Fibroblast of villous mesenchyme (primary cell): ENCODE measurements around the gene SLC1A7. TPM values are rescaled to one million over a fixed set of nuclear protein-coding genes. Genes with fewer than 3 reads are reported as not detected.

Experiments used
- DNase-seq: peaks from one replicate; pipeline ENCODE4 v3.0.0-alpha.2; 2010; ENCODE audit warnings: low read depth
- H3K4me3 ChIP-seq: 2 replicates; pipeline ENCODE4 v1.5.1; 2011; ENCODE audit warnings: low read depth, mild to moderate bottlenecking, low read length
- CTCF ChIP-seq: IDR thresholded peaks from 2 replicates; pipeline ENCODE4 v1.5.1; 2012; ENCODE audit warnings: low read depth, mild to moderate bottlenecking, low read length; ENCODE audit not compliant: insufficient read depth
- total RNA-seq: library from RNA; depleted of rRNA; stranded (reverse); fragments of >200 nt; gene quantifications from 2 replicates; pipeline ENCODE4 v1.2.3, GENCODE V29; 2012

SLC1A7 gene
- total RNA-seq, 1 donor: under 0.01 TPM

- no peak for TF ChIP-seq CTCF
- no peak overlapping the region for H3K4me3 ChIP-seq
- no peak for DNase-seq
These were observed 59.5 kb downstream of the SLC1A7 start for GRCh38 chr1:53082826-53083455.

DNA sequence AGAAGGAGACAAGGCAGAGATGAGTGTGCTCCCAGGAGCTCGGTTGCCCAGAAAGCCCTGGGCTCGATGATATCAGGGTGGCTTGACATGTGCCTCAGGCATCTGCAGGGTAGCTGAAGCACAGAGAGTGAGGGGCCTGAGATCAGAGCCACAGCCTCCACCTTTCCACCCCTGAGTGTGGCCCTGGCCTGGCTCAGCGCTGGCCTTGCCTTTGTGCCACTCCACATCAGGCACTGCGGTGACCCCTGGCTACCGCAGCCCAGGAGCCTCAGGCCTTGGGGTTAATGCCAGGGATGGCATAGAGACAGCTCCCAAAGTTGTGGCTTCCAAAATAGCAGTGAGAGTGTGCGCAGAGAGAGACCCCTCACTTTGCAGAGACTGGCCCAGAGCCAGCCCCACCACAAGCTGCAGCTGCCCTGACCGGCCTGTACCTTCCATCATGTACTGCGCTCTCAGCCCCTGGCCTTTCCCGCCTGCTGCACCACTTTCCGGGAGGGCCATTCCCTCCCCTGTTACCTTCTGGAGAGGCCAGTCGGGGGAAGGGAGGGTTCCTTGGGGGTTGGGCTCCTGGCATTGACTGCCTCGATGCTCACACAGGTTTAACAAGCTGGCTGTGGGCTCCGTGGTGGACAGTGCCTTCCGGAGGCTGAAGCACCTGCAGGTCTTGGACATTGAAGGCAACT, 60.9 kb downstream of the SLC1A7 start:
- TF ChIP-seq CTCF: no peak
- H3K4me3 ChIP-seq: no peak overlapping the region
- DNase-seq: no peak

DNA sequence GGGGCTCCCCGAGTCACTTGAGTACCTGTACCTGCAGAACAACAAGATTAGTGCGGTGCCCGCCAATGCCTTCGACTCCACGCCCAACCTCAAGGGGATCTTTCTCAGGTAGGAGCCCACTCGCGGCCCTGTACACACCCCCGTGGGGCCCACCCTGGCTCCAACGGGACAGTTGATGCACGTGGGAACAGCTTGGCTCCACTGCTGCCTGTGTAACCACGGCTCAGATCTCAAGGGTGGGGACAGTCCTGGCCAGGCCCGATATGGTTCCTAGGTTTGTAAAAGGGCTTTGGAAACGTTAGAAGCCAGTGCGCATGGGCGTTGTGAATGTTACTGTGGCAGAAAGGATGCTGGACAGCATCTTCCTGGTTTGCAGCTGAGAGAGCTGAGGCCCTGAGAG, 61.7 kb downstream of the SLC1A7 start:
- DNase-seq: no peak
- TF ChIP-seq CTCF: no peak
- H3K4me3 ChIP-seq: no peak overlapping the region

GRCh38 chr1:53080041-53080440, 62.4 kb downstream of the SLC1A7 start:
- no peak for DNase-seq
- TF ChIP-seq CTCF: no peak

DNA sequence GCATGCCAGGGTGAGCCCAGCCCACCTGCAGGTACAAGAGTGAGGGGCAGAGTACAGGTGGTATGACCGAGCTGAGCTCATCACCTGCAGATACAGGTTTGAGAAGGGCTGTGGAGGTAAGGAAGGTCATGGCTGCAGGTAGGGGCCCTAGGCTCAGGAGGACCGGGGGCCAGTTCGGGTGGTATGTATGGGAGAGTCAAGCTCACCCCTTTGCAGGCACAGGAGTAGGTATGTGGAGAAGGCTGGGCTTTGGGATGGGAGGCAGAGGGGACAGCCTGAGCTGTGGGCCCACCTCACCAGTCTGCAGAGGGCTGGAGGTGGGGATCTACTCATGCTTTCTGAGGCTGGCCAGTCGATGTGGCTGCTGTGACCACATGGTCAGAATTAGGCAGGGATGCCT, 63.2 kb downstream of the SLC1A7 start:
- TF ChIP-seq CTCF: no peak
- DNase-seq: no peak
- H3K4me3 ChIP-seq: no peak overlapping the region

More at GRCh38 chr1:53080041-53080440, 62.4 kb downstream of the SLC1A7 start:
- H3K4me3 ChIP-seq: no peak overlapping the region

GRCh38 chr1:53078333-53079101, 63.9 kb downstream of the SLC1A7 start:
- no peak overlapping the region for H3K4me3 ChIP-seq
- no peak for TF ChIP-seq CTCF
- DNase-seq: no peak
